ENCODE results near the gene GRAMD2A.

The GRAMD2A gene

DNA sequence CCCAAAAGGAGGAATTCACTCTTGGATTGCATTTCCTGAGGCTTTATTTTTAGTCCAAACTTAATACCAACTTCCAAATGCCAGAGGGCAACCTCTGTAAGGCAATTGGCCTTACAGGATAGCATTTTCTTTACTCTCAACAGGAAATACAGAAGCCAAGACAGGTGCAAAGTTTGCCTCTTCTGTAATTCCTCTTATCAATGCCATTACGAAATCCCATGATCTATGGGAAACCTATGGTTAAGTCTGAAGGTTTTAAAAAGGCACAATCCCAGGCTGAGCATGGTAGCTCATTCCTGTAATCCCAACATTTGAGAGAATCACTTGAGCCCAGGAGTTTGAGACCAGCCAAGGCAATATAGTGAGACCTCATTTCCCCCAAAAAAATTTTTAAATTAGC lies 18.5 kb upstream of the GRAMD2A start:
- DNase-seq = no peak

- no peak for DNase-seq
Measured at GRCh38 chr15:72207558-72208085, 10.0 kb upstream of the GRAMD2A start.

- no peak for DNase-seq
Measured at GRCh38 chr15:72206677-72207000, 9.1 kb upstream of the GRAMD2A start.

DNA sequence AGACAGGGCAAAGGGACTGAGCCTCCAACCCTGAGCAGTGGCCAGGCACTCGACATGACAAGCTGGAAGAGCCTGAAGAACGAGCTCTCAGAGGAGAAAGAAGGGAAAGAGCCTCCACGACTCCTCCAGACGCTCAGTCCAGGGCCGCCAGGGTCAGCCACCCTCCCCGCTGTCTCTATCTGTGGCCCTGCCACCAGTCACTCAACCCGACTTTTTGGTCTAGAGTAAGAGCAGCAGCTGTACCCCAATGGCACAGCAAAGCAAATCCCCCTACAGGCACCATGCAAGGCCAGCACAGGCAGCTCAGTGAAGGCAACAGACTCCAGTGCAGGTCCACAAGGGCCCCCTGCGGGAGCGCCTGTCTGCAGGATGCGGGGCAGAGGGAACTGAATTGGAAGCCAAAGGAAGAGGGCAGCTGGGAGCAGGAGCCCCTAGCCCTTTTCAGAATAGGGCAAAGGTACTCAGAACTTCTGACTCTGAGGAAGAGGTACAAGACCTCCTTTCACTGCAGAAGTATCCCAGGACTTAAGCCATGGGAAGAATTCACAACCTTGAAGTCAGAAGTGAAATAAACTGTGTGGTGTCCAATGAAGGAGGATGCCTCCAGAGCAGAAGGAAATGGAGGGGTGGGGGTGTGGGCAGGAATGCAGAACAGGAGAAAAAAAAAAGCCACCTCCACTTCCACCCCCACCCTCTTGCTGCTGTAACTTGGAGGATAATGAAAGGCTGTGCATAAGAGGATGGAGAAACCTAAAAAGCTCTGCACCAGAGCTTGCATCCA lies 8.5 kb upstream of the GRAMD2A start:
- DNase-seq = no peak

DNA sequence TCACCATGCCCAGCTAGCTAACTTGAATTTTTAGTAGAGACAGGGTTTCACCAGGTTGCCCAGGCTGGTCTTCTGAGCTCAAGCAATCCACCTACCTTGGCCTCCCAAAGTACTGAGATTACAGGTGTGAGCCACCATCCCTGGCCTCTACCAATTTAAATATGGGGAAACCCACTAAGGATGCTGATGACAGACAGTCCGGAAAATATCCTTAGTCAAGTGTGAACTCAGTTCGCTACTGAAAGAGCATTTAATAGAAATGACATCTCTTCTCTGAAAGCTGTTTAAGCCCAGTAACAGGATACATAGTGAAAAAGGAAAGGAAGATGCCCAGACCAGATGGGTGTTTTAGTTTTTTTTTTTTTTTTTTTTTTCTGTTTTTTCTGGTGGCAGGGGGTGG lies 7.7 kb upstream of the GRAMD2A start:
- no peak for DNase-seq

GRCh38 chr15:72203507-72203837 lies 5.9 kb upstream of the GRAMD2A start:
- no peak for DNase-seq

GRCh38 chr15:72202801-72203506 lies 5.4 kb upstream of the GRAMD2A start:
- no peak for DNase-seq

- no peak for DNase-seq
Measured at GRCh38 chr15:72202302-72202701, 4.7 kb upstream of the GRAMD2A start.

GRCh38 chr15:72201391-72201921 lies 3.9 kb upstream of the GRAMD2A start:
- no peak for DNase-seq

- no peak for DNase-seq
Measured at GRCh38 chr15:72200395-72201237, 3.0 kb upstream of the GRAMD2A start.

DNA sequence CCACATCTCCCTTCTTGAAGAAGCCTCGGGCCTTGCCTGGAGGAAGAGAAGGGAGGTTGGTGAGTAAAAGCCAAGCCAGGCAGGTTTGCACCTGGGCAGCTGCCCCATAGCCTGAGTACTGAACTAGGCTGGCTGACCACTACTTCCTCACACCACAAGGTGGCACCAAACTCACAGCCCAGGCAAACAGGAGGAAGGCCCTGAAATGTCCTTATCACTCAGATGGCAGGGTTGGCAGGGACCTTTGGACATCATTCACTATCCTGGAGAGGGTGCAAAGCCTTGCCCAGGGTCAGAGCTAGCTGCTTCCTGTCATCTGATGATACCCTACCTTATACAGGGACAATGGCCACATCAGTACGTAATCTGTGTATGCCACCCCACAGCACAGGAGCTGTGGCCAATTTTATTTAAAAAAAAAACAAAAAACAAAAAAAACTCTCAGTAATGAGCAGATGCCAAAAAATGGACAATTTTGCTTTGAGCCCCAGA lies 2.2 kb upstream of the GRAMD2A start:
- DNase-seq = peak; percentile 77

- DNase-seq = no peak
Measured at GRCh38 chr15:72199205-72199515, 1.6 kb upstream of the GRAMD2A start.

- no peak for DNase-seq
Measured at GRCh38 chr15:72198356-72199204, 993 bp upstream of the GRAMD2A start.

DNA sequence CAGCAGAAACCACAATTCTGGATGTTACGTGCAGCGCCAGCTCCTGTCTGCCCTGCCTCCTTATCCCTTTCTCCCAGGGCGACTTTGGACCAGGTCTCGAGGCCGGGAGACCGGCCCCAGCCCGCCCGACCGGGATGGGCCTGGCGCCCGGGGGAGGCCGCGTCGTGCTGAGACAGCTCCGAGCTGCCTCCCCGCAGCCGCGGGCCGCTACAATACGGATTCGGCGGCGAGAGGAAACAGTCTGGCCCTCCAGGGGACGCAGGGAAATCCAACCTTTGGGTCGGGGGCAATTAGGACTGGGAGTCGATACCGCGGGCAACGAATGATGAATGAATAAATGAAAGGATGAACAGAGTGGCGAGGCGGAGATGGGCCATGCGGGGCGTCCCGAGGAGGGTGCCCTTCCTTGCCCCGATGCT lies 537 bp downstream of the GRAMD2A start:
- DNase-seq = peak; percentile 67

DNA sequence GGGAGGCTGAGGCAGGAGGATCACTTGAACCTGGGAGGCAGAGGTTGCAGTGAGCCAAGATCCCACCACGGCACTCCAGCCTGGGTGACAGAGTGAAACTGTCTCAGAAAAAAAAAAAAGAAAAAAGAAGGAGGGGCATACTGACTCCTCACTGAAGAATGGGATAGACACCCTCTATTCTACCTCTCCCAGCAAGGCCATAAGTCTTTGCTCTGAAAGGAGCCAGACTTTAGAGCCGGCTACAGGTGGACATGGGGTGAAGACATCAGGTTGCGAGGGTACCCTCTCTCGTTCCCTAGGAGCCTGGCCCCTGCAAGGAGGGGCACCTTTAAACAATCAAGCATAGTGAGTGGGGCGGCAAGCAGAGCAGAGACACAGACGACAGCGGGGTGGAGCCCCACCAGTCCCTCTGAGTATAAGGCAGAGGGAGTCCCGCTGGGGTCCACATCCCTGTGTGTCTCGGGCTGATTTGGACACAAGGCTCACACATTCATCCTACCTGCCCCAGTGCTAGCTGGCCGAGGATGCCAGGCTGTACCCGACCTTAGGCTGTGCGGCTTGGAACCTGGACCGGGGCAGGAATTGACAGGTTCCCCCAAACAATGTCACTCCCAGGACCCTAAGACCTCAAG lies 1.1 kb downstream of the GRAMD2A start:
- DNase-seq = no peak

DNA sequence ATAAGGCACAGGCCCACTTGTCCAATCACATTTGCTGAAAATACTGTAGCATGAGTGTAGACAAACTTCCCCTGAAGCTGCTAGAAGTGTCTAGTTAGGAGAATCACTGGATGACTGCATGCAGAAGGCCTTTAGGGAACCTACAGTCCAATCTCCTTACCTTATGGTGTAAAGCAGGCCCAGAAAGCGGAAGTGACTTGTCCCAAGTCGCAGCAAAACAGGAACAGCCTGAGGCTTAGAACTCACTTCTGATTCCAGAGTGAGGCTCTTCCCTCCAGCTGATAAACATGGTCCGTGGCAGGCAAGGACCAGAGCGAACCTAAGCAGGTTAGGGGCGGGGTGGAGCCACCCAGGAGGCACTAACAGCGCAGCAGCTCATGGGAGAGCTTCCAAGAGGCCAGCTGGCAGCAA lies 2.5 kb downstream of the GRAMD2A start:
- DNase-seq = no peak

GRCh38 chr15:72193836-72194396 lies 3.7 kb downstream of the GRAMD2A start:
- DNase-seq = no peak

- no peak for DNase-seq
Measured at GRCh38 chr15:72192416-72192815, 5.2 kb downstream of the GRAMD2A start.

DNA sequence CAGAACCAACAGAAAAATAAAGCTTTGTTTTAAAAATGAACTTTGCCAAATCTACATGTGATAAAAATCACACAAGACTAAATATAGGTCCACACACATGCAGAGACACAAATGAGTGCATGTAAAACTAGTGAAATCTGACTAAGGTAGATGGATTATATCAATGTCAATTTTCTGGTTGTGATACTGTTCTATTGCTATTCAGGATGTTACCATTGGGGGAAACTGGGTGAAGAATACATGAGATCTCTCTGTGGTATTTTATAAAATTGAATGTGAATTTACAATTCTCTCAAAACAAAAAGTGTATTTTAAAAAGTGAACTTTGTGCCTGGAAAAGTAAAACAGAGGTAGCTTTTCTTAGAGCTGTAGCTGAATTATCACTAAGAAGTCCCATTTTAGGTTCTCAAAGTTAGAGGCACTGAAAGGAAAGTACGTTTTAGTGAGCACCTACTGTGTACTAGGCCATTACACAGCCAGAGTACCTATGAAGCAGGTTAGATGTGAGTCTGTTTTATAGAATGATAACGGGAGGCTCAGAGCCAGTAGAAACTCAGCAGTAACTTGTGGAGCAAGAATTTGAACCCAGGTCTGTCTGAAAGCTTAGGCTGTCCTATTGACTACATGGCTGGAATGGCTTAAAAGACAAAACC lies 8.2 kb downstream of the GRAMD2A start:
- no peak for DNase-seq

- peak; percentile 68 for DNase-seq
Measured at GRCh38 chr15:72184165-72184811, 13.3 kb downstream of the GRAMD2A start.

All from retina (tissue), 1 donor.